SK-N-SH (cell line): ENCODE measurements around the gene TNN. TPM values are rescaled to one million over a fixed set of nuclear protein-coding genes. Genes with fewer than 3 reads are reported as not detected.

ENCODE experiments used
- CTCF ChIA-PET: fragments of 300-600, 350-600 bp; formaldehyde crosslinking; extraction: SDS; loops from one replicate; lab custom pipeline; 2021; lab: Yijun Ruan, JAX
- POLR2A ChIA-PET: fragments of 350-600 bp; sonication (Branson Sonifier 250); formaldehyde crosslinking; extraction: SDS; loops from one replicate; lab custom pipeline; 2020; ENCODE audit warnings: antibody characterized with exemption, inconsistent platforms; lab: Yijun Ruan, JAX
- DNase-seq: peaks from one replicate; pipeline ENCODE4 v3.0.0; 2012
- H2AFZ ChIP-seq: fragments of 200-600 bp; sonication (generic); 2 replicates; pipeline ENCODE4 v1.8.1; 2016; ENCODE audit warnings: antibody characterized with exemption, mild to moderate bottlenecking, low read depth
- H3F3A ChIP-seq: fragments of 200-600 bp; sonication (generic); replicated peaks from 2 replicates; pipeline ENCODE3; 2016; ENCODE audit warnings: antibody characterized with exemption, mild to moderate bottlenecking; ENCODE audit not compliant: insufficient read depth
- H3K27ac ChIP-seq, 2 experiments: fragments of 200-500 bp in 1 of 2; fragments of 200-600 bp in 1 of 2; sonication (Bioruptor generic) in 1 of 2; sonication (generic), shearing (Covaris generic) in 1 of 2; 2 replicates each; pipeline versions ENCODE4 v1.5.1 to v1.6.1; 2014 to 2016; ENCODE audit warnings: low read depth in 2 of 2, inconsistent platforms in 1 of 2, low read length in 1 of 2, mild to moderate bottlenecking in 1 of 2, mixed read lengths in 1 of 2
- H3K27me3 ChIP-seq: fragments of 200-600 bp; sonication (generic), shearing (Covaris generic); 2 replicates; pipeline ENCODE4 v1.6.1; 2016; ENCODE audit warnings: mixed run types; ENCODE audit not compliant: insufficient read depth
- H3K36me3 ChIP-seq, 2 experiments: fragments of 200-500 bp in 1 of 2; fragments of 200-600 bp in 1 of 2; sonication (Bioruptor generic) in 1 of 2; sonication (generic) in 1 of 2; replicated peaks in 1 of 2; 2 replicates each; pipeline versions ENCODE3 to v1.5.1; 2014 to 2016; ENCODE audit warnings: low read length in 1 of 2, mild to moderate bottlenecking in 1 of 2; ENCODE audit not compliant: insufficient read depth in 2 of 2, control insufficient read depth in 1 of 2
- H3K4me1 ChIP-seq, 2 experiments: fragments of 200-500 bp in 1 of 2; fragments of 200-600 bp in 1 of 2; sonication (Bioruptor generic) in 1 of 2; sonication (generic), shearing (Covaris generic) in 1 of 2; 2 replicates each; pipeline versions ENCODE4 v1.5.1 to v1.6.1; 2014 to 2016; ENCODE audit warnings: low read depth in 1 of 2, low read length in 1 of 2, mixed run types in 1 of 2; ENCODE audit not compliant: insufficient read depth in 2 of 2, control insufficient read depth in 1 of 2
- H3K4me2 ChIP-seq: fragments of 200-600 bp; sonication (generic), shearing (Covaris generic); 2 replicates; pipeline ENCODE4 v1.6.1; 2017; ENCODE audit warnings: mixed run types
- H3K4me3 ChIP-seq, 2 experiments: fragments of 200-500 bp in 1 of 2; fragments of 200-600 bp in 1 of 2; sonication (Bioruptor generic) in 1 of 2; sonication (generic), shearing (Covaris generic) in 1 of 2; 2 replicates each; pipeline versions ENCODE4 v1.5.1 to v1.8.1; 2014 to 2016; ENCODE audit warnings: low read depth in 2 of 2, inconsistent platforms in 1 of 2, low read length in 1 of 2, mild to moderate bottlenecking in 1 of 2, mixed read lengths in 1 of 2, moderate library complexity in 1 of 2
- H3K79me2 ChIP-seq: fragments of 200-600 bp; sonication (generic); 2 replicates; pipeline ENCODE4 v1.8.1; 2017; ENCODE audit warnings: mild to moderate bottlenecking; ENCODE audit not compliant: insufficient read depth
- H3K9ac ChIP-seq: fragments of 200-600 bp; sonication (generic); 2 replicates; pipeline ENCODE4 v1.6.1; 2017; ENCODE audit warnings: mixed run types
- H3K9me2 ChIP-seq: fragments of 200-600 bp; sonication (generic); 2 replicates; pipeline ENCODE4 v1.6.1; 2017; ENCODE audit warnings: mixed run types
- H3K9me3 ChIP-seq: fragments of 200-600 bp; sonication (generic); 2 replicates; pipeline ENCODE4 v1.6.1; 2017; ENCODE audit warnings: mixed run types, mild to moderate bottlenecking, moderate library complexity
- H4K20me1 ChIP-seq: fragments of 200-600 bp; sonication (generic); 2 replicates; pipeline ENCODE4 v1.6.1; 2017; ENCODE audit warnings: mild to moderate bottlenecking, mixed run types; ENCODE audit not compliant: insufficient read depth
- ELF1 ChIP-seq: IDR thresholded peaks from 2 replicates; pipeline ENCODE4 v1.4.0; 2012
- FOSL2 ChIP-seq: IDR thresholded peaks from 2 replicates; pipeline ENCODE4 v1.4.0; 2012; ENCODE audit warnings: low read depth, mild to moderate bottlenecking, moderate library complexity, borderline replicate concordance
- FOXJ3 ChIP-seq: sonication (generic); formaldehyde crosslinking; IDR thresholded peaks from 2 replicates; pipeline ENCODE4 v1.5.1; 2020; ENCODE audit warnings: mild to moderate bottlenecking, missing genetic modification reagents
- GATA2 ChIP-seq: sonication (generic); formaldehyde crosslinking; IDR thresholded peaks from 2 replicates; pipeline ENCODE4 v1.5.0; 2020; ENCODE audit warnings: mild to moderate bottlenecking, missing genetic modification reagents
- JUND ChIP-seq: IDR thresholded peaks from 2 replicates; pipeline ENCODE4 v1.4.0; 2012
- NRF1 ChIP-seq: IDR thresholded peaks from 2 replicates; pipeline ENCODE4 v1.6.1; 2012; ENCODE audit warnings: low read depth, mild to moderate bottlenecking, low read length
- POLR2AphosphoS5 ChIP-seq: IDR thresholded peaks from 2 replicates; pipeline ENCODE4 v1.6.1; 2012; ENCODE audit warnings: low read depth, low read length
- RAD21 ChIP-seq: IDR thresholded peaks from 2 replicates; pipeline ENCODE4 v1.6.1; 2012; ENCODE audit warnings: mild to moderate bottlenecking, low read length
- RFX5 ChIP-seq: IDR thresholded peaks from 2 replicates; pipeline ENCODE4 v1.6.1; 2012; ENCODE audit warnings: mild to moderate bottlenecking, improper control_type of control experiment, low read length
- RXRA ChIP-seq: IDR thresholded peaks from 2 replicates; pipeline ENCODE4 v1.4.0; 2012; ENCODE audit warnings: low read depth, mild to moderate bottlenecking, borderline replicate concordance
- SIN3A ChIP-seq: IDR thresholded peaks from 2 replicates; pipeline ENCODE4 v1.6.1; 2012; ENCODE audit warnings: low read depth, mild to moderate bottlenecking, low read length, moderate library complexity, borderline replicate concordance
- SMC3 ChIP-seq: IDR thresholded peaks from 2 replicates; pipeline ENCODE4 v1.6.1; 2012; ENCODE audit warnings: low read depth, low read length, improper control_type of control experiment
- TCF12 ChIP-seq: IDR thresholded peaks from 2 replicates; pipeline ENCODE4 v1.4.0; 2012
- YY1 ChIP-seq: IDR thresholded peaks from 2 replicates; pipeline ENCODE4 v1.4.0; 2012; ENCODE audit warnings: low read depth, mild to moderate bottlenecking
- WGBS: methylation state at CpG from one replicate; pipeline ENCODE4 v1.1.6; 2017; ENCODE audit warnings: low lambda C conversion rate; 5-methylcytosine and 5-hydroxymethylcytosine counted together
- polyA plus RNA-seq, 3 experiments: library from polyadenylated mRNA; depleted of rRNA; stranded (reverse); fragments of >200 nt; gene quantifications; 2 replicates each; pipeline ENCODE4 v1.2.3, GENCODE V29; 2012
- TF ChIP-seq, protein P1 (sequence below): IDR thresholded peaks from 2 replicates; pipeline ENCODE4 v1.4.0; 2012; ENCODE audit warnings: low read depth
- TF ChIP-seq, protein P2 (sequence below): IDR thresholded peaks from 2 replicates; pipeline ENCODE4 v1.4.0; 2012; ENCODE audit warnings: low read depth, borderline replicate concordance
- TF ChIP-seq, protein P3 (sequence below): IDR thresholded peaks from 2 replicates; pipeline ENCODE4 v1.4.0; 2012; ENCODE audit warnings: low read depth, borderline replicate concordance

The TNN gene
- polyA plus RNA-seq, 1 of the 3 experiments (the other 2 are of a cell fraction), result not detected

DNA sequence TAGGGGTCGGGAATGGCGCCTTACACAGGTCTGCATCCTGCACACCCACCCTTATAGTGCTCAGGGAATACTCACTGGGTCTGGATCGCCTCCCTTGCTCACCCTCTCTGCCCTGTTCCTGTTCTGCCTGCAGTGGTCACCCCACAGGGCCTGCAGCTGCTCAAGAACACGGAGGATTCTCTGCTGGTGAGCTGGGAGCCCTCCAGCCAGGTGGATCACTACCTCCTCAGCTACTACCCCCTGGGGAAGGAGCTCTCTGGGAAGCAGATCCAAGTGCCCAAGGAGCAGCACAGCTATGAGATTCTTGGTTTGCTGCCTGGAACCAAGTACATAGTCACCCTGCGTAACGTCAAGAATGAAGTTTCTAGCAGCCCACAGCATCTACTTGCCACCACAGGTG lies 12.4 kb downstream of the TNN start:
- Histone ChIP-seq H3K4me3 (no peak overlapping the region), H3F3A (no peaks in the 10 kb centered on the region), H3K27me3 (no peaks in the 10 kb centered on the region; the same call in 1 of the 2 replicates), H3K79me2 (no peaks in the 10 kb centered on the region), H2AFZ (no peak overlapping the region), H3K4me1 (peaks cover 0 to 5% of the 10 kb centered on the region in 2 experiments; a peak in 1 of 4 replicates), H3K36me3 (no peaks in the 10 kb centered on the region), H3K9ac (no peak overlapping the region), H3K9me2 (no peaks in the 10 kb centered on the region), H3K4me2 (no peak overlapping the region), H3K27ac (no peak overlapping the region), H4K20me1 (no peaks in the 10 kb centered on the region), H3K9me3 (no peaks in the 10 kb centered on the region)
- no peak for DNase-seq
- TF ChIP-seq ELF1 (no peak), RAD21 (no peak), YY1 (no peak), TCF12 (no peak), SIN3A (no peak), POLR2AphosphoS5 (no peak), FOSL2 (no peak), NRF1 (no peak), FOXJ3 (no peak)
- TF ChIP-seq, protein P1, sequence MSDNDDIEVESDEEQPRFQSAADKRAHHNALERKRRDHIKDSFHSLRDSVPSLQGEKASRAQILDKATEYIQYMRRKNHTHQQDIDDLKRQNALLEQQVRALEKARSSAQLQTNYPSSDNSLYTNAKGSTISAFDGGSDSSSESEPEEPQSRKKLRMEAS, result no peak
- TF ChIP-seq, protein P2, sequence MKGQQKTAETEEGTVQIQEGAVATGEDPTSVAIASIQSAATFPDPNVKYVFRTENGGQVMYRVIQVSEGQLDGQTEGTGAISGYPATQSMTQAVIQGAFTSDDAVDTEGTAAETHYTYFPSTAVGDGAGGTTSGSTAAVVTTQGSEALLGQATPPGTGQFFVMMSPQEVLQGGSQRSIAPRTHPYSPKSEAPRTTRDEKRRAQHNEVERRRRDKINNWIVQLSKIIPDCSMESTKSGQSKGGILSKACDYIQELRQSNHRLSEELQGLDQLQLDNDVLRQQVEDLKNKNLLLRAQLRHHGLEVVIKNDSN, result no peak
- 18% methylated on average over 3 of the region's 6 CpGs for WGBS
- CTCF ChIA-PET, result no interaction called here
- POLR2A ChIA-PET, result no interaction called here

DNA sequence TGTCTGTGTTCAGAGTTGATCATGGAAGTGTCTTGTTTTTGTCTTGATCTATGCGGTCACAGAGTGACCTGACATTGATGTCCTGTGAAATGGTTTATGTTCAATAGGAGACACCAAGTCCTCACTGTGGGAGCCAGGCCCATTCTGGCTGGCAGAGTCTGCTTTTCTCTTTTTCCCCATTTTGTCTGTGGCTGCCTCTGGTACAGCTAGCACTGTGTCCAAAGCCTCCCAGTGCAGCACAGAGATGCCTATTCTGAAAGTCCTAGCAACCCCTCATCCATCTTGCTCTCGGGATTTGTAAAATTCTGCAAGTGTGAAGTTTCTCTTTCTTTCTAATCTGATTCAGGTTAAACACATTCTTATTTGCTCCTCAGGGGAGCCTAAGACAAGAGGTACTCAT lies 14.3 kb downstream of the TNN start:
- Histone ChIP-seq H3K36me3 (no peaks in the 10 kb centered on the region), H3K27me3 (no peaks in the 10 kb centered on the region; the same call in 1 of the 2 replicates), H3K9ac (no peak overlapping the region), H3K9me2 (no peaks in the 10 kb centered on the region), H4K20me1 (no peaks in the 10 kb centered on the region), H3F3A (no peaks in the 10 kb centered on the region), H3K4me1 (no peaks in the 10 kb centered on the region), H3K4me3 (no peak overlapping the region), H3K79me2 (no peaks in the 10 kb centered on the region), H2AFZ (no peak overlapping the region), H3K9me3 (no peaks in the 10 kb centered on the region), H3K4me2 (no peak overlapping the region), H3K27ac (no peak overlapping the region)
- DNase-seq, result no peak
- ChIA-PET POLR2A (no interaction called here), CTCF (interaction anchor here (0.6 to 2.2 kb wide), 3 partner anchors 8 to 70 kb away, joined by 3 to 5 read pairs (median 4); no protein-coding TSS in a partner anchor)
- TF ChIP-seq, protein P1, result no peak
- TF ChIP-seq GATA2 (CRISPR knock-in tag) (no peak), POLR2AphosphoS5 (no peak), SMC3 (no peak), JUND (no peak), RXRA (no peak), NRF1 (no peak), RFX5 (no peak)
- TF ChIP-seq, protein P3, sequence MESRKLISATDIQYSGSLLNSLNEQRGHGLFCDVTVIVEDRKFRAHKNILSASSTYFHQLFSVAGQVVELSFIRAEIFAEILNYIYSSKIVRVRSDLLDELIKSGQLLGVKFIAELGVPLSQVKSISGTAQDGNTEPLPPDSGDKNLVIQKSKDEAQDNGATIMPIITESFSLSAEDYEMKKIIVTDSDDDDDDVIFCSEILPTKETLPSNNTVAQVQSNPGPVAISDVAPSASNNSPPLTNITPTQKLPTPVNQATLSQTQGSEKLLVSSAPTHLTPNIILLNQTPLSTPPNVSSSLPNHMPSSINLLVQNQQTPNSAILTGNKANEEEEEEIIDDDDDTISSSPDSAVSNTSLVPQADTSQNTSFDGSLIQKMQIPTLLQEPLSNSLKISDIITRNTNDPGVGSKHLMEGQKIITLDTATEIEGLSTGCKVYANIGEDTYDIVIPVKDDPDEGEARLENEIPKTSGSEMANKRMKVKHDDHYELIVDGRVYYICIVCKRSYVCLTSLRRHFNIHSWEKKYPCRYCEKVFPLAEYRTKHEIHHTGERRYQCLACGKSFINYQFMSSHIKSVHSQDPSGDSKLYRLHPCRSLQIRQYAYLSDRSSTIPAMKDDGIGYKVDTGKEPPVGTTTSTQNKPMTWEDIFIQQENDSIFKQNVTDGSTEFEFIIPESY, result no peak
- WGBS, result 43% methylated on average over 2 of the region's 2 CpGs
